ENCODE results near the gene OXCT1.

DNA sequence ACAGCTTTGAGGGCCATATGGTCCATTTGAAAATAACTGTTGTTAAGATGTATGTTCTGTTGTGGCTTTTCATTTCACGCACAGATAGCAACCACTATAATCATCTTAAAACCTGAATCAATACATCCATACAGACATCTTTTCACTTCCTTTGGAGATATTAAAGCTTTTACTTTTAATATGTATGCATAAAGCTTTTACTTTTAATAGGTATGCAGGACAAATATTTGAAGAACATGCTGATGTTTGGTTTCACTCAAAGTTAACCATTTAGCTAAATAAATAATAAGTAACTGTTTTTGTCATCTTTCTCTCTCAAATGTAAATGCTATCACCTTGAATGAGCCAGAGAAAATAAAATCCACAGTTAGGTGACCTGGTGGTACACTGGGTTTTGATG is 108.6 kb downstream of the OXCT1 start:
- TF ChIP-seq, protein P1, sequence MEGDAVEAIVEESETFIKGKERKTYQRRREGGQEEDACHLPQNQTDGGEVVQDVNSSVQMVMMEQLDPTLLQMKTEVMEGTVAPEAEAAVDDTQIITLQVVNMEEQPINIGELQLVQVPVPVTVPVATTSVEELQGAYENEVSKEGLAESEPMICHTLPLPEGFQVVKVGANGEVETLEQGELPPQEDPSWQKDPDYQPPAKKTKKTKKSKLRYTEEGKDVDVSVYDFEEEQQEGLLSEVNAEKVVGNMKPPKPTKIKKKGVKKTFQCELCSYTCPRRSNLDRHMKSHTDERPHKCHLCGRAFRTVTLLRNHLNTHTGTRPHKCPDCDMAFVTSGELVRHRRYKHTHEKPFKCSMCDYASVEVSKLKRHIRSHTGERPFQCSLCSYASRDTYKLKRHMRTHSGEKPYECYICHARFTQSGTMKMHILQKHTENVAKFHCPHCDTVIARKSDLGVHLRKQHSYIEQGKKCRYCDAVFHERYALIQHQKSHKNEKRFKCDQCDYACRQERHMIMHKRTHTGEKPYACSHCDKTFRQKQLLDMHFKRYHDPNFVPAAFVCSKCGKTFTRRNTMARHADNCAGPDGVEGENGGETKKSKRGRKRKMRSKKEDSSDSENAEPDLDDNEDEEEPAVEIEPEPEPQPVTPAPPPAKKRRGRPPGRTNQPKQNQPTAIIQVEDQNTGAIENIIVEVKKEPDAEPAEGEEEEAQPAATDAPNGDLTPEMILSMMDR (IDR thresholded peaks at IDR 0.05): no peak
- TF ChIP-seq EZH2 (IDR thresholded peaks at IDR 0.05): no peak
